Measurements from ENCODE around the gene DOK4. TPM values are rescaled to one million over a fixed set of nuclear protein-coding genes. Genes with fewer than 3 reads are reported as not detected.
"Not testable (repeated sequence)": the region's sequence is repeated elsewhere in the genome, so short reads cannot be mapped to it uniquely, and the experiment has no call there.

The DOK4 gene
- total RNA-seq, 4 donors from 2014 or later = 1.8 to 31.6 (median 24.5) TPM

- DNase-seq = peak; percentile 94 to 95
- Histone ChIP-seq H3K4me3 (peak within 1 kb of the TSS; percentile 84 to 99), H3K27me3 (no peaks in the 10 kb centered on the region), H3K4me1 (no peaks in the 10 kb centered on the region), H3K9me3 (no peaks in the 10 kb centered on the region), H3K36me3 (no peaks in the 10 kb centered on the region), H3K27ac (peak within 1 kb of the TSS; percentile 86 to 88)
- intact Hi-C loops (cut with DNase I; ENCODE audit: low total_unique reads) = no loop called here
- TF ChIP-seq CTCF (IDR thresholded peaks at IDR 0.05) (peak in 2 of 4 experiments; percentile 19 to 33), POLR2A (IDR thresholded peaks at IDR 0.05) (peak; percentile 60 to 84)
Observed at GRCh38 chr16:57447186-57447962, 38.9 kb downstream of the DOK4 start, which contains the start of the genes CIAPIN1 and COQ9. Gene CIAPIN1, minus strand, starts transcription at chr16:57447385. Its CDS starts 6,457 bp downstream, at chr16:57440928. Gene COQ9, plus strand, starts transcription at chr16:57447479. Its CDS starts 27 bp downstream, at chr16:57447506.

- Histone ChIP-seq H3K36me3 (no peaks in the 10 kb centered on the region), H3K4me1 (no peaks in the 10 kb centered on the region), H3K27me3 (no peaks in the 10 kb centered on the region), H3K4me3 (peak overlapping the region; percentile 84 to 99), H3K27ac (peak overlapping the region; percentile 86 to 88), H3K9me3 (no peaks in the 10 kb centered on the region)
- intact Hi-C loops (cut with DNase I; ENCODE audit: low total_unique reads) = no loop called here
- peak in 1 of 2 donors; percentile 31 for DNase-seq
- TF ChIP-seq POLR2A (IDR thresholded peaks at IDR 0.05) = no peak
- no peak for TF ChIP-seq CTCF (IDR thresholded peaks at IDR 0.05)
Observed at GRCh38 chr16:57446531-57447185, 39.6 kb downstream of the DOK4 start.

GRCh38 chr16:57445510-57445909, 40.8 kb downstream of the DOK4 start:
- Histone ChIP-seq H3K36me3 (no peaks in the 10 kb centered on the region), H3K27ac (no peak overlapping the region), H3K4me3 (no peak overlapping the region), H3K27me3 (no peaks in the 10 kb centered on the region), H3K4me1 (no peaks in the 10 kb centered on the region), H3K9me3 (no peaks in the 10 kb centered on the region)
- DNase-seq = no peak
- intact Hi-C loops (cut with DNase I; ENCODE audit: low total_unique reads) = no loop called here
- TF ChIP-seq CTCF (IDR thresholded peaks at IDR 0.05) (no peak), POLR2A (IDR thresholded peaks at IDR 0.05) (no peak)

- Histone ChIP-seq H3K4me3 (no peak overlapping the region), H3K9me3 (no peaks in the 10 kb centered on the region), H3K27me3 (no peaks in the 10 kb centered on the region), H3K36me3 (no peaks in the 10 kb centered on the region), H3K4me1 (no peaks in the 10 kb centered on the region), H3K27ac (no peak overlapping the region)
- intact Hi-C loops (cut with DNase I; ENCODE audit: low total_unique reads) = no loop called here
- TF ChIP-seq CTCF (IDR thresholded peaks at IDR 0.05) (no peak), POLR2A (IDR thresholded peaks at IDR 0.05) (no peak)
- DNase-seq = no peak
Observed at GRCh38 chr16:57444711-57445110, 41.6 kb downstream of the DOK4 start.

GRCh38 chr16:57440551-57440950, 45.7 kb downstream of the DOK4 start:
- H3K4me1 ChIP-seq; H3K27ac ChIP-seq; intact Hi-C loops (cut with DNase I; ENCODE audit: low total_unique reads); H3K36me3 ChIP-seq; H3K4me3 ChIP-seq; DNase-seq; H3K27me3 ChIP-seq; H3K9me3 ChIP-seq: not testable (repeated sequence)

GRCh38 chr16:57439947-57440346, 46.3 kb downstream of the DOK4 start:
- H3K36me3 ChIP-seq; DNase-seq; H3K4me3 ChIP-seq; H3K27ac ChIP-seq; H3K9me3 ChIP-seq; H3K27me3 ChIP-seq; intact Hi-C loops (cut with DNase I; ENCODE audit: low total_unique reads); H3K4me1 ChIP-seq: not testable (repeated sequence)

Measured in uterus (tissue), 4 donors.